ENCODE data around the gene TXLNG.
"Not testable (repeated sequence)": the region's sequence is repeated elsewhere in the genome, so short reads cannot be mapped to it uniquely, and the experiment has no call there.

TXLNG gene

DNA sequence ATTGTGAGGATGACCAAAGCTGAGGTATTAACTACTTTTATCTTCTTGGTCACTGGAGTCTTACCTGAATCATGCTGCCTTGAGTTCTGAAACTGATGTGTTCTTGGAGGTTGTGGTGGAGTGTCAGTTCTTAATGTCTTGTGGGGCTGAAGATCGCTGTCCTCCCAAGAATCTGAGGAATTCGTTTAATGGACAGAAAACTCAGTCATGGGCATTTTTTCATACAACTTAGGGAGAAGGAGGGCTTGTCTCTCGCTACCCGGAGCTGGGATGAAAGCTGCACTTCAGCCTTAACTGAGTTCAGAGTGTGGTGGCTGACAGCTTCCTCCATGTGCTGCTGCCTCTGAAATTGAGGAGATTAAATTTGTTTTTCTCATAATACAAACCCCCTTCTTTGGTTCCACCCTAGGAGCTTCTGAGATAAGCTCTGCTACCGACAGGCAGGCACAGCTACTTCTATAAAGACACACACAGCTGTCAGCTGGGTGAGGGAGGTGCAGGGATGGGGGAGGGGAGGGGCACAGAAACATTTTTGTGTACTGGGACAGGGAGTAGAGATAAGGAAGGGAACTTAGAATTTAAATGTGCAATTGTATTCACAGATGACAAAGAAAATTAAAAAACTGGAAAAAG lies 53.1 kb downstream of the TXLNG start:
- no peak for DNase-seq

DNA sequence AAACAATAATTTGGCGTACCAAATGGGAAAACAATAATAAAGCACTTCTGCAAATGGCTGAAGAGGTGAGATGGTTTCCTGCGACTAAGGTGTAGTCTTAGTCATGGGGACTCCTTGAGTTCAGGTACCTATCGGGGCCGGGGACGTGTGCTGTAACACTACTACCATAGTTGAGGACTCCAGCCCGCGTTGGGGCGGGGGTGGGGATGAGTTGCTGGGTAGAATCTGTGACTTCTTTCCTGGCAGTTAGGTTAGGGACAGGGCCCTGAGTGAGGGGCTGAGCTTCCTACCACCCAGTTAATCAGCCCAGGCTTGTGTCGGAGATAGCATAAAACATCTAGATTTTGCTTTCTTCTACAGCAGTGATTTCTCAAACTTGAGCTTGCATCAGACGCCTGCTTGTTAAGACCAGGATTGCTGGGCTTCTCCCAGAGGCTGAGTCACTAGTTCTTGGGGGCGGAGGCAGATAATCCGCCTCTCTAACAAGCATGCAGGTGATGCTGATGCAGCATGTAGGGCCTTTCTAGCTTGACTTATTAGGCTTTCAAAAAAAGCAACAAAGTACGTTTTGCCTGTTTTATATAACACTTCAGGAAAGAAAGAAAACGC lies 53.7 kb downstream of the TXLNG start:
- DNase-seq: no peak

DNA sequence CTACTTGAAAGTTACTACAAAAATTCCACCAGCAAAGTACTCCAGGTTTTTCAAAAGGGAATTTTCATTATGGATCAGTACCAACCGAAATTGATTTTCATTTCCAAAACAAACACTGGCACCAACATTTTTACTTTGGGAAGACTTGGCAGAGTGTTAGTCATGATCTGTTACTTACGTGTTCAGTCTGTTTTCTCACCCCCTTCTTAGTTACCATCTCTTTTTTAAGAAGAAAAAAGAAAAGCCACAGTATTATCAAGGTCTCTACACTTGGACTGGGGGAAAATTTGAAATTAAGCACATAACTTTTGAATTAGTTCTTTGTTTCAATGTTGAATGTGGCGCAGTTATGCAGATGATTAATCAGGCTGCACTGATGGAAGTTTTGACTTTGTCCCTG lies 56.4 kb downstream of the TXLNG start:
- no peak for DNase-seq

DNA sequence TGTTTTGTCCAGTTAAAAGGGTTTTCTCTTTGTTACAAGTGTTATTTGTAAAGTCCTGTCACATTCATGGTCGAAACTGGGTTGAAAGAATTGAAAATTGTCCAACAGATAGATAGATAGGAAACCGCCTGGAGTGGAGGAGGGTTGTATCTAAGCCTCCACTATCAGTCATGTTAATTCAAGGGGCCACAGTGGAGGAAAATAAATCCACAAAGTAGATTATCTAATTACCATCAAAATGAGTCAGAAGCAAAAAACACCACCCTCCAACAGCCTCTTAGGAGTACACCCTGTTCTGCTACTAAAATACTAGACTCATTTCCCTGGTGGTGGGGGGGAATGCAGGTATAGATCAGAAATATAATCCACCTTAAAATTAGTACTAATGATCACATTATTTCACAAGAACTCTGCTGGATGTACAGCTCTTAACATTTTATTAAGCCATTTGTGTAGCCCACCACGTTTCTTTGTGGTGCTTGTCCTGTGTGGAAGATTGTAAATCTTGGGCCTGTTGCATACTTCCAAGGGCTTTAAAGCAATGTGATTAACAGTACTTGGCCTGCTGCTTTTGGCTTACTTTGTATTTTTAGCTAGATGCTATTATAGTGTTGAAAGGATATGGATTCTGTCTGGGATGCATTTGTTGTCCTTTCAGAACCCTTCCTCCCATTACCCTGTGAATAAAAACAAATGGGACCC lies 57.1 kb downstream of the TXLNG start:
- DNase-seq: no peak

DNA sequence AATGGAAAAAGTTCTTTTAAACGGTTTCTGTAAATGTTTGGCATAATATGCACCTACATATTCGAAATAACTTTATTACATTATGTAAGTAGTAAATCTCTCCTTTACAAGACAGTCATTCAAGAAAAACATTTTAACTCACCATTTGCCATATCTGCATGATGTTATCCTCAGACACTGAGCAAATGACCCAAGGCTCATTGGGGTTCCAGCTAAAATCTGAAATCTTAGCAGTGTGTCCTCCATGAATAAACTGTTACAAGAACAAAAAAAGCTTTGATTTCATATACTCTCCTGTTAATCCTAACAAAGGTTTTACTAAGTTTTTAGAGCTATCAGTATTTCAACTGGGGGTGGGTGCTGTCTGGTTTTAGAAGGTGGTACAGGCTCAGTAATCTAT lies 59.4 kb downstream of the TXLNG start:
- DNase-seq: no peak

DNA sequence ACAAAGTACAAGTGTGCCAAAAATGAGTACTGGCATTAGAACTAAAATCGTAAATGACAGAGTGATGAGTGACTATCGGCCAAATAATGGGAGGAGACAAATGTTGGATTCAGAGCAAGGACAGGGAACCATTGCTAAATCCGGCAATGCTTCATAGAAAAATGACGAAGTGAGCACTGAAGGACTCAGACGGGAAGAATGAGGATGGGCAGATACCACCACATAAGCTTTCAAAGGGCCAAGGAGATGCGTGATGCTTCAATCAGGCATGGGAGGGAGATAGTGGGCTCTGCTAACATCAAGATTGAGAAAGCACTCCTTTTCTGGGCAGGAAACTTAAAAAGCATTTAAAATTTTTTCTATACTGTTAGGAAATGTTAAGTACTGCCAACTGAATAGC lies 62.3 kb downstream of the TXLNG start:
- DNase-seq: no peak

DNA sequence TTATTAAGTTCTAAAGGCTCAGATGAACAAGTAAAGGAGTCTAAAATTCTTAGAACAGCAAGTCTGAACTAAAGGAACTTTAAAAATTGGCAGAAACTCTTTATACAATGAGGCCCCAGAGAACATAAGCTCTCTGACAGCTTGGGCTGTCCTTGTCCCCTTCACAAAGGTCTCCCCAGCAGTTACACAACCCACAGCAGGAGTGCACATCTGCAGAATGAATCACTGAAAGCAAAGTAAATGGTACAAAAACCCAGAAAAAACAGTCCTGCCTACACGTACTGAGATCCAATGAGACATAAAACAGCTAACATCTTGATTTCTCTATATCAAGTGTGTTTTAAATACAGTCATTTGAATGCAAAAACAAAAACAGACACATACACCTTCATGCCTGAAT lies 65.2 kb downstream of the TXLNG start:
- DNase-seq: no peak

DNA sequence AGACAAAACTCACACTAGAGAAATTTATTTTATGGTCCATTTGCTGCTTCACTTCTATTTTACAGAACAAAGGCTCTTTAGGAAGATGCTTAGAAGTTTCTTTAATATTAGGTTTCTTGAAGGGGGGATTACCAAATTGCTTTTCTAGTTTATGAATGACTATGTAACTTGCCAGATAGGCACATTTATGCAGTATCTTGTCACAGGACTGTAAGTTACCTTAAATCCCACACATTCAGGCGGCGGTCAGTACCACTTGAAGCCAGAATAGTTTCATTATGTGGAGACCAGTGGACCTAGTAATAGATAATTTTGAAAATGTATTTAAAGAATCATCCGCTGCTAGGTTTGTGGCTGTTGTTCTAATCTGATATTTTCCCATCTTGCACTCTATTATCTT lies 65.6 kb downstream of the TXLNG start:
- no peak for DNase-seq

DNA sequence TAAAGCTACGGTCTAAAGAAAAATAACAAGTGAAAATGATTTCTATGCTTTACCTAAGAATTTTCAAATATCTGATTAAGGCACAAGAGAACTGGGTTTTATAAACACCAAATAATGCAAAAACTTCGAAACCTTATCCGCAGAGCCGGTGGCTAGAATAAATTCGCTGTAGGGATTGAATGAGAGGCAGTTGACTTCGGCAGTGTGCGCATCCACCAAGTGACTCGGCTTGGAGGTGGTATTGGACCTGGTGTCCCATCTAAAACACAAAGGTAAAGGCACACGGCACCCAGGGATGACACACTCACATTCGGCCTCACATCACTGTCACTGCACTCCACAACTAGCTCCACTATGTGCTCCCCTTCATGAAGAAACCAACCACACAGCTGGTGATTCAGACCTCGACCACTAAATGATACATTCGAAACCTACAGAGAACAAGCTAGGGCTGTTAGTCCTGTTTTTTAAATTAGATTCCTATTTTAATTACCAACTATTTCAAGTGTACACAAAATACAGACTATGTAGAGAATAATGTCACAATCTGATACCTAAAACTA lies 66.4 kb downstream of the TXLNG start:
- no peak for DNase-seq

DNA sequence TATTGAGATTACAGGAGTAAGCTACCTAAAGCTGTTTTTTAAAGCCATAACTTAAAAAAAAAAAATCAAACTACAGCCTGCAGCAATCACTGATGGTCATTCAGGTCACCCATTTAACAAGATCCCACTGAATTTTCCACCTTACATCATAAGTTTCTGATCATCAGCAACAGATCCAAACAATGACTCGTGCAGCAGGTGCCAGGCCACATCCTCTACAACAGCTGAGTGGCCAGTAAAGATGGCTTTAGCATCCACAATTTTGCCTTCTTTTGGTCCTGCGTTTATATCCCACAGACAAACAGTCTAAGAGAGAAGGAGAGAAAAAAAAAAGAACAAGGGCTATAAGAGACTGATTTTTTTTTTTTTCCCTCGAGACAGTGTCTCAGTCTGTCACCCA lies 67.3 kb downstream of the TXLNG start:
- no peak for DNase-seq

DNA sequence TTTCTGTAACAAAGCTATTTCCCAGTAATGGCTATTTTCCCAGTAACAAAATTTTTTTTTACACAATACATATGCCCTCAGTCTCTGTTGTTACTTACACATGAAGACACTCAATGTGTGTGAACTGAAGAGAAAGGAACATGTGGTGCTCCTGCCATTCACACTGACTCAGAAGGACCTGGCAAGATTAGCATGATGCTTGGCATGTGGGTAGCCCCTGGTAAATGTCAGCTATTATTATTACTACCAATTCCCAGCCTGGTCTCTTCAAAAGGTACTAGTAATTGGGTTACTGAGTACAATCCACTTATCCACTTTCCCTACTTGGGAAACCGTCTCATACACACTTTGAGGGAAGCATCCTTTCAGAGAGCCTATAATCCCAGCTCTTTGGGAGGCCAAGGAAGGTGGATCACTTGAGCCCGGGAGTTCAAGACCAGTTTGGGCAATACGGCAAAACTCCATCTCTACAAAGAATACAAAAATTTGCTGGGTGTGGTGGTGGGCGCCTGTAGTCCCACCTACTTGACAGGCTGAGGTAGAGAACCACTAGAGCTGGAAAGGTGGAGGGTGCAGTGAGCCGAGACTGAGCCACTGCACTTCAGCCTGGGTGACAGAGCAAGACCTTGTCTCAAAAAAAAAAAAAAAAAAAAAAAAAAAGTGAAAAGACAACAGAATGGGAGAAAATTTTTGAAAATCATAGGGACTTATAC lies 69.3 kb downstream of the TXLNG start:
- no peak for DNase-seq

DNA sequence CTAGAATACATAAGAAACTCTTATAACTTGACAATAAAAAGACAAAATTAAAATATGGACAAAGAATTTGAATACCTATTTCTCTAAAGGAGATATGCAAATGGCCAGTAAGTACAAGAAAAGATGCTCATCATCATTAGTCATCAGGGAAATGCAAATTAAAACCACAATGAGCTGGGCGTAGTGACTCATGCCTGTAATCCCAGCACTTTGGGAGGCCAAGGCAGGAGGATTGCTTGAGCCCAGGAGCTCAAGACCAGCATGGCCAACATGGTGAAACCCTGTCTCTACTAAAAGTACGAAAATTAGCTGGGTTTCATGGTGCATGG lies 69.8 kb downstream of the TXLNG start:
- not testable (repeated sequence) for DNase-seq

DNA sequence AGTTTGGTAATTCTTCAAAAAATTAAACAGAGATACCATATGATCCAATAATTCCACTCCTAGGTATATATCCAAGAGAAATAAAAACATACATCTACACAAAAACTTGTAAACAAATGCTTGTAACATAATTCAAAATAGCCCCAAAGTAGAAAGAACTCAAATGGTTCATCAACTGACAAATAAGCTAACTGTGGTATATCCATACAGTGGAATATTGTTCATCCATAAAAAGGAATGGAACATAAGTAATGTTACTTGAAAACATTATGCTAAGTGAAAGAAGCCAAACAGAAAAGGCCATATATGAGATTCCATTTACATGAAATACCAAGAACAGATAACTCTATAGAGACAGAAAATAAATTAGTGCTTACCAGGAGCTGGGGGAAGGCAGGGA lies 70.5 kb downstream of the TXLNG start:
- no peak for DNase-seq

DNA sequence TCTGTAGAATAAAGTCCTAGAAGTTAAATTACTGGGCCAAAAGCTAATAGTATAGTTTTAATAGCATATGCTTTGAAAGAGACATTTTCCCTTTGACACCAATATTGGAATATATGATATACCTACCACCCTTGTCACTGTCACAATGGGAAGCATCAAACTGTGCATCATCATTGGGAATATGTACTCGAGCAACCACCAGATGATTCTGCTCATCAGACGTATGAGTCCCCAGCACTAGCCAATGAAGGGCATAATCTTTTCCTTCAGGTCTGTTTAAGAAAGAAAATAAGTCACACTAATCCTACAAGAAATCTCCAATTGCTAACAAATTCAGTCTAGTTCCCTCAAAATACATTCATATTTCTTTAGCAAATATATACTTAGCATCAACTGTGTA lies 76.6 kb downstream of the TXLNG start:
- no peak for DNase-seq

DNA sequence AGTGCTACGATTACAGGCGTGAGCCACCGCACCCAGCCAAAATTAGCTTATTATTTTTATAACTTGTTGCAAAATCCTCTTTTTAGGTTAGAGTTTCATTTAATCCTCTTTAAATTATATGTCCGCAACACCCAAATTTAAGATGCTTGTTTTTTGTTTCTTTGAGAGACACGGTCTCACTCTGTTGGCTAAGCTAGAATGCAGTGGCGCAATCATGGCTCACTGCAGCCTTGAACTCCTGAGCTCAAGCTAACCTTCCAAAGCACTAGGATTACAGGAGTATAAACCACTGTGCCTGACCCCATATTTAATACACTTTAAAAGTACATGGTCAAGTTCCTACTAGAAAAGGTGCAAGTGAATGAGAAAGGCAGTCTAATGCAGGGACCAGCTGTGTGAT lies 81.7 kb downstream of the TXLNG start:
- DNase-seq: no peak

DNA sequence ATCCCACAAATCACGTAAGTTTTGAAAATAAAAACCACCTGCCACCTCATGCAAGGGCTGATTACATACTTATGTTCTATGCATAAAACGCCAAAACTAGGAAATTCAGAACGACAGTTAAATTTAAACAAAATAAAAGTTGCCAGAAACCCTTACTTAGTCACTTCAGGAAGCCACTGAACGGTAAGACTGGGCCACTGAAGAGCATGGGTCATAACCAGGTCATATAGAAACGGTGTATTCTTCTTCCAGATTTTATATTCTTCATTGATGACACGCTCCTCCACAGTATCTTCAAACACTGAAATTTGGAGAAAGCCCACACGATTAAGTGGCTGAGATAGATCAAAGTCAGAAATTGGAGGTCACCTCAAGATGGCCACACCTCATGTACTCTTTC lies 82.7 kb downstream of the TXLNG start:
- DNase-seq: no peak

DNA sequence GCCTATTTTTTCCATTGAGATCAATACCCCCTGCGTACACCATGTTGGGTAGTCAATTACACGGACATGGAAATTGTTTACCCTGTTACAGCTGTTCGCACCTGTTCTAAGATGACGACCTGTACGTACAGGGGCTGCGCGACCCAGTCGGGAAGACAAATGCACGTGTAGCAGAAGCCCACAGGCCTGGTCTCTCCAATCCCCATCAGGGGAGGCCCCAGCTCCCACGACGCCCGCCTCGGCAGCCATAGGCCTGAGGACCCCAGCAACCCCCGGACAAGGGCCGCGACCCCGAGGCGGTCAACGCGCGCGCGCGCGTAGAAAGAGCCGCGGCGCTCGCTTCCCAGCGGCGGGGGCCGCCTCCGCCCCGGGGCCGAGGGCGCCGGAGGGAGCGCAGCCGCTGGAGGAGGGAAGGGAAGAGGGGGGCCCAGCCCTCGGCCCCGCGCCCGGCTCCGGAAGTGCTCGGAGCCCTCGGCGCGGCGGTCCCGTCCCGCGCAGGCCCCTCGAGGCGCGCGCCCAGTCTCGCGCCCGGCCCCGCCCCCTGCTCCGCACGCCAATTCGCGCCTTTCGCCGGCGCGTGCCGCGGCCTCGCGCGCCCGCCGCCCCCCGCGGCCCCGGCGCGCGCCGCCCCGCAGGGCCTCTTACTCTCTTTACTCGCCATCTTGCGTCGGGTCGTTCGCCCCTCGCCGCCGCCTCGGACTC lies 83.3 kb downstream of the TXLNG start:
- no peak for DNase-seq

DNA sequence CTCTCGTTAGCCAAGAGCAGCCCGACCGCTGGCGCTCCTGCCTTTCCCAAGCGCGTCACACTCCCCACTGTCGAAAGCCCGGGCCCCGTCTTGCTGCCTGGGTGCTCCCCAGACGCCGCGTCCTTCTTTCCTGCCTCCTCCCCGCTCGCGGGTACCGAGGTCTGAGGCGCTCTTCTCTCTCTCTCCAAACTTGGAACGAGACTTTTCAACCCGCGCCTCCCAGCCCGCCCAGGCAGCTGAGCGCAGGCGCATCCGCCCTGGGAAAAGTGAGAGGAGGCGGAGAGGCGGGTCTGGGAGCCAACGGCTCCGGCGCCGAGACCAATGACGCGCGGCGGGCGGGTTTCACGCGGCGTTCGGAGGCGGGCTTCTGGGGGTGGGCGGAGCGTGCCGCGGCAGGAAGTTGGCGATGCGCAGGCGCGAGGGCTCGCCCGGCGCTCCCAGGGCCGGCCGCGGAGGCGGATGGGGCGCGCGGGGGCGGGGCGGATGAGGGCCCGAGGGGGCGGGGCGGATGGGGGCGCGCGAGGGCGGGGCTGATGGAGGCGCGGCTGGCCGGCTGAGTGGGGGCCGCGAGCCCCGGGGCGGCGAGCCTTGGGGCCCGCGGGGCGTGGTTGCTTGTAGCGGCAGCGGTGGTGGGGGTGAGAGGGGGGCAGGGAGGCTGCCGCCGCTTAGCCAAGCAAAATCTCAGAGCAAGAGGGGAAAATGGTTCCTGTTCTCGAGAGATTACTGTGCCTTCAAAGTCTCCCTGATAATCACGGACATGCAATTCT lies 84.0 kb downstream of the TXLNG start, which contains the start of gene RBBP7:
Gene RBBP7, minus strand, starts transcription at position 268 of the 767 bp plus-strand sequence. CDS start 309 bp downstream, outside the sequence.
- peak; percentile 80 for DNase-seq

DNA sequence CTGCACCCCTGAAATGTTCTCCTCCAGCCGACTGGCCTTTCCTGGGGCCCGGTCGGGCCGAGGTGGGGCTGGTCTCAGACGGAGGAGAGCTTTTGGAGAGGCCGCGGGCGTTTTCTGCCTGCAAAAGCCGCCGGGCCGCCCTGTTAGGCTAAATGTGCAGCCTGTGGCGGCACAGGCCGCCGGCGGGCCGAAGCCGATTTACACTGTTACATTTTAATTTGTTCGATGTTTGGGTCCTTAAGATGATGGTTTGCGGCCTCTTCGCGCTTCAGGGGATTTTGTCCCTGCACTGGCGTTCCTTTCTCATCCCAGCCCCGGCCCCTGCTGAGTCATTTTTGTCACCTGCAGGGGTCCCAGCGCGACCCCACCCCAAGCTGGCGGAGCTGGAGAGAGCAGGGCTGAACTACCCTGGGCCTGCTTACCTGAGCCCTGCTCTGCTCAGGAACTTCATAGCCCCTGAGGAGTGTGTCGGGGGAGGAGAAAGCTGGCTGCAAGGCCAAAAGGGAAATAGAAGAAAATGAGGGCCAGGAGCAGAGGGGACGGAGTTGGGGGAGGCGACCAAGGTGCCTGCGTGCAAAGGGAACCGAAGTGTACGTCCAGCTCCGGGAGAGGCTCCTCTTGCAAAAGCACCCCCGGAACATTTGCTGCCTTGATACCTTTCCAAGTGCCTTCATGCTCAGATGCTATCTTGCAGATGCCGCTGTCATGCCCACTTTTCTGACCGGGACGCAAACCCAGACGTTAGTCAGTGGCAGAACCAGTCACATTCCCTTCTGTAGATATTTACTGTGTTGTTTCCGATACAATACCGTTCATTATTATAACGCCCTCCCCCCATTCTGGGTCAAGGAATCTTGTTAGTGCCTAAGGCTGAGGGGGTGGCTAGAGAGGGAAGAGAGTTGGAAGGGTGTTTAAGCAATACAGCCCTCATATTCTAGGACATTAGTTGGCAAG lies 84.9 kb downstream of the TXLNG start:
- no peak for DNase-seq

DNA sequence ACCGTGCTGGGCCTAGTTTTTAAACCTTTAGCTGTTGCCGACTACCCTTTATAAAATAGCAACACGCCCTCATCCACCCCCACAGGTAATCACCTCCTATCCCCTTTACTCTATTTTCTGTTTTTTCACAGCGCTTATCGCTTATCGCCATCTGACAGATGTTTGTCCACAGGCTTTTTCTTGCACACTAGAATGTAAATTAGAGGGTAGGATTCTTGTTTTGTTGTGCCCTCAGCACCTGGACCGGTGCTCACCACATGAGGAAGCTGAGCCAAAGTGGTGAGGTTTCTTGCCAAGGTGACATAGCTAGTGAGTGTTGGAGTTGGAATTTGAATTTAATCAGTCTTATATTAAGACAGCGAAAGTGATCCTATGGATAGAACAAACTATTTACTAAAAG lies 86.8 kb downstream of the TXLNG start:
- DNase-seq: no peak
